A673 (cell line): ENCODE results near the gene FBXO42.

Source experiments
- EZH2 ChIP-seq: fragments of 200-600 bp; sonication (generic); IDR thresholded peaks from 2 replicates; pipeline ENCODE4 v1.6.1; 2017; ENCODE audit warnings: borderline replicate concordance, low read depth, mild to moderate bottlenecking, mixed read lengths, antibody characterized with exemption, low read length; ENCODE audit not compliant: poor library complexity, severe bottlenecking
- TF ChIP-seq, protein P1 (sequence below): fragments of 300-800, 200-600 bp; sonication (generic); conservative IDR thresholded peaks from 2 replicates; pipeline ENCODE4 v1.5.1; 2017; ENCODE audit warnings: low read depth, mild to moderate bottlenecking, antibody characterized with exemption, low read length, moderate library complexity, mixed read lengths

GRCh38 chr1:16396591-16396990 is 44.3 kb upstream of the FBXO42 start:
- TF ChIP-seq, protein P1, sequence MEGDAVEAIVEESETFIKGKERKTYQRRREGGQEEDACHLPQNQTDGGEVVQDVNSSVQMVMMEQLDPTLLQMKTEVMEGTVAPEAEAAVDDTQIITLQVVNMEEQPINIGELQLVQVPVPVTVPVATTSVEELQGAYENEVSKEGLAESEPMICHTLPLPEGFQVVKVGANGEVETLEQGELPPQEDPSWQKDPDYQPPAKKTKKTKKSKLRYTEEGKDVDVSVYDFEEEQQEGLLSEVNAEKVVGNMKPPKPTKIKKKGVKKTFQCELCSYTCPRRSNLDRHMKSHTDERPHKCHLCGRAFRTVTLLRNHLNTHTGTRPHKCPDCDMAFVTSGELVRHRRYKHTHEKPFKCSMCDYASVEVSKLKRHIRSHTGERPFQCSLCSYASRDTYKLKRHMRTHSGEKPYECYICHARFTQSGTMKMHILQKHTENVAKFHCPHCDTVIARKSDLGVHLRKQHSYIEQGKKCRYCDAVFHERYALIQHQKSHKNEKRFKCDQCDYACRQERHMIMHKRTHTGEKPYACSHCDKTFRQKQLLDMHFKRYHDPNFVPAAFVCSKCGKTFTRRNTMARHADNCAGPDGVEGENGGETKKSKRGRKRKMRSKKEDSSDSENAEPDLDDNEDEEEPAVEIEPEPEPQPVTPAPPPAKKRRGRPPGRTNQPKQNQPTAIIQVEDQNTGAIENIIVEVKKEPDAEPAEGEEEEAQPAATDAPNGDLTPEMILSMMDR: no peak
- TF ChIP-seq EZH2: no peak
